Measurements from ENCODE around the gene IFIH1.

GRCh38 chr2:162261032-162261945, 57.2 kb downstream of the IFIH1 start:
- no peak for TF ChIP-seq CTCF (IDR thresholded peaks at IDR 0.05; ENCODE audit: control extremely low read depth in 1 of 3, insufficient read depth in 1 of 3, low read depth in 1 of 3, low read length in 3 of 3)
- no peak for TF ChIP-seq POLR2A (IDR thresholded peaks at IDR 0.05; ENCODE audit: control extremely low read depth in 1 of 2, low read depth in 2 of 2, low read length in 2 of 2)
- no peak for TF ChIP-seq JUN (IDR thresholded peaks at IDR 0.05; ENCODE audit: low read depth, low read length)
- TF ChIP-seq SP2 (IDR thresholded peaks at IDR 0.05; ENCODE audit: low read length) = no peak
- no peak for TF ChIP-seq RBBP5 (IDR thresholded peaks at IDR 0.05; ENCODE audit: borderline replicate concordance, low read depth, low read length)
- TF ChIP-seq RAD21 (IDR thresholded peaks at IDR 0.05 in 1 of 2, conservative IDR thresholded peaks at IDR 0.05 in 1 of 2; ENCODE audit: low read depth in 2 of 2, low read length in 2 of 2) = no peak
- no peak for TF ChIP-seq ASH2L (IDR thresholded peaks at IDR 0.05; ENCODE audit: low read length)
- no peak for TF ChIP-seq KDM1A (IDR thresholded peaks at IDR 0.05; ENCODE audit: borderline replicate concordance, low read length)
- no peak for TF ChIP-seq RFX5 (IDR thresholded peaks at IDR 0.05; ENCODE audit: borderline replicate concordance, low read depth, low read length)
- TF ChIP-seq TEAD4 (IDR thresholded peaks at IDR 0.05; ENCODE audit: low read depth, low read length) = no peak
- TF ChIP-seq E2F6 (IDR thresholded peaks at IDR 0.05) = no peak
- TF ChIP-seq YY1 (IDR thresholded peaks at IDR 0.05; ENCODE audit: low read depth, low read length) = no peak
- TF ChIP-seq EP300 (IDR thresholded peaks at IDR 0.05; ENCODE audit: borderline replicate concordance in 1 of 2, low read depth in 2 of 2, low read length in 2 of 2) = no peak
- TF ChIP-seq CREB1 (IDR thresholded peaks at IDR 0.05) = no peak

Data from H1 (cell line).